ENCODE data around the gene ATP5ME. TPM values are rescaled to one million over a fixed set of nuclear protein-coding genes. Genes with fewer than 3 reads are reported as not detected.

Gene ATP5ME
- total RNA-seq, 2 experiments from 2014 or later, result 184 to 191 TPM

DNA sequence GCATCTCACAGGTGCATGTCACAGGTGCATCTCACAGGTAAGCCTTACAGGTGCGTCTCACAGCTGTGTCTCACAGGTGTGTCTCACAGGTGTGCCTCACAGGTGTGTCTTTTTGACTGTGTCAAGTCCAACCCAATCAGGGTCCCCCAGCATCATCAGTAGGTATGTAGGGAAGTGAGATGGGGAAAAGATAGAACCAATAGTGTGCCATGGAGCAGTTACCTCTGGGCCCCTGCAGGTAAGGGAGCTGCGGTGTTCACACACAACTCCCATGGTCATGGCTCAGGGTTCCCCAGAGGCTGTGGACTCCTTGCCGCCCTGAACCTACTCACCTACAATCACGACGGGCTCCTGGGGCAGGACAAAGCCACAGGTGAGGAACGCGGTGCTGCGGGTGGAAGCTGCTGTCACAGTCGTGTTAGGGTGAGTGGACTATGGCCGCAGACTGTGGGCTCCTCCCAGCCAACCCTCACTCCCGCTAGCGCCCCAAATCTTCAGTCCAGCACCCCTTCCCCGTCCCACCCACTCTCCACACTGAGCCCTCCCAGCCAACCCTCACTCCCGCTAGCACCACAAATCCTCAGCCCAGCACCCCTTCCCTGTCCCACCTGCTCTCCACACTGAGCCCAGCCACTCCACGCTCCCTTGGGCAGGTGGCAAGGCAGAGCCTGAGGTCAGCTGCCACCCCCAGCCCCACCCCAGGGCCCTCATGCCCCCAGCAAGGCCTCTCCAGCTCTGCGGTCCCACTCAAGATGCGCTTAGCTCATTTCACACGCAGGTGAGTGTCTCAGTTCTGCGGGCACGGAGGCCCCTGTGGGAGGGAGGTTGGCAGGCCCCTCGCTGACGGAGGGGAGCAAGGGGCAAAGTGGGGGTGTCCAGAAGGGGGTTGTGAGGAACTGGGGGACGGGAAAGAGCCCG is 50.8 kb downstream of the ATP5ME start:
- DNase-seq (no peak), ATAC-seq (ENCODE audit: low read depth) (no peak)
- H3K36me3 Mint-ChIP-seq, result no peaks in the 10 kb centered on the region
- POLR2A ChIA-PET, result no interaction called here
- no peak overlapping the region for H3K27ac Mint-ChIP-seq
- H3K4me3 Mint-ChIP-seq, result no peak overlapping the region
- H3K4me1 Mint-ChIP-seq, result no peaks in the 10 kb centered on the region
- no peaks in the 10 kb centered on the region for H3K27me3 Mint-ChIP-seq
- H3K9me3 Mint-ChIP-seq, result no peaks in the 10 kb centered on the region

Other genes with a start within 250 kb of the ATP5ME start
- gene ZNF721, start 175.1 kb downstream of the ATP5ME start, total RNA-seq, result 10 to 100 TPM; 46.4 to 49.7 TPM
- 10 to 100 TPM; 71.6 to 80.4 TPM for gene PIGG, start 175.1 kb downstream of the ATP5ME start, total RNA-seq
- not detected for gene TMEM271, start 98.0 kb downstream of the ATP5ME start, total RNA-seq
- gene PDE6B, start 48.7 kb downstream of the ATP5ME start, total RNA-seq, result 10 to 100 TPM; 16.6 to 23.2 TPM
- gene MYL5, start 266 bp upstream of the ATP5ME start, total RNA-seq, result 10 to 100 TPM; 20.0 to 21.5 TPM
- gene SLC49A3, start 14.9 kb upstream of the ATP5ME start, total RNA-seq, result 1 to 10 TPM; 2.0 to 2.1 TPM
- 10 to 100 TPM; 45.4 to 51.6 TPM for gene PCGF3, start 31.6 kb upstream of the ATP5ME start, total RNA-seq
- gene CPLX1, start 151.9 kb upstream of the ATP5ME start, total RNA-seq, result 1 to 10 TPM; 3.7 to 5.0 TPM